GM19452 (cell line): Measurements from ENCODE around the gene SPEG.

Experiments used
- ATAC-seq: cut with Tn5 transposase; IDR thresholded peaks from one replicate; pipeline ENCODE4 v1.9.1; 2021; ENCODE audit not compliant: unreplicated experiment

SPEG gene

GRCh38 chr2:219543596-219544358 is 109.1 kb downstream of the SPEG start, which contains the start of the genes CHPF and TMEM198:
CHPF (minus strand) TSS chr2:219543809; CDS start chr2:219543538, 271 bp downstream.
TMEM198 (plus strand) TSS chr2:219544028; CDS start chr2:219544728, 700 bp downstream.
- ATAC-seq: peak; percentile 76

DNA sequence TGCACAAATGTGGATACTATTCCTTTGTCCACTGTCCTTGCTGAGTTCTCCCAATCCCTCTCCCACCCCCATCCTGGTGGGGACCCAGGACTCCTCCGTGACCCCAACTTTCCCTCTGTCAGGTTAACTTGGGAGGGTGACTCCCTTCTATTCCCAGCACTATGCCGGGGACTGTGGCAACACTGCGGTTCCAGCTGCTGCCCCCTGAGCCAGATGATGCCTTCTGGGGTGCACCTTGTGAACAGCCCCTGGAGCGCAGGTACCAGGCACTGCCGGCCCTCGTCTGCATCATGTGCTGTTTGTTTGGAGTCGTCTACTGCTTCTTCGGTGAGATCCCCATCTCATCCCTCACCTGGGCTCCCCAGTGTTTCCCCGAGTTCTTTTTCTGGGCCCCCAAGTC is 109.9 kb downstream of the SPEG start:
- no peak for ATAC-seq

DNA sequence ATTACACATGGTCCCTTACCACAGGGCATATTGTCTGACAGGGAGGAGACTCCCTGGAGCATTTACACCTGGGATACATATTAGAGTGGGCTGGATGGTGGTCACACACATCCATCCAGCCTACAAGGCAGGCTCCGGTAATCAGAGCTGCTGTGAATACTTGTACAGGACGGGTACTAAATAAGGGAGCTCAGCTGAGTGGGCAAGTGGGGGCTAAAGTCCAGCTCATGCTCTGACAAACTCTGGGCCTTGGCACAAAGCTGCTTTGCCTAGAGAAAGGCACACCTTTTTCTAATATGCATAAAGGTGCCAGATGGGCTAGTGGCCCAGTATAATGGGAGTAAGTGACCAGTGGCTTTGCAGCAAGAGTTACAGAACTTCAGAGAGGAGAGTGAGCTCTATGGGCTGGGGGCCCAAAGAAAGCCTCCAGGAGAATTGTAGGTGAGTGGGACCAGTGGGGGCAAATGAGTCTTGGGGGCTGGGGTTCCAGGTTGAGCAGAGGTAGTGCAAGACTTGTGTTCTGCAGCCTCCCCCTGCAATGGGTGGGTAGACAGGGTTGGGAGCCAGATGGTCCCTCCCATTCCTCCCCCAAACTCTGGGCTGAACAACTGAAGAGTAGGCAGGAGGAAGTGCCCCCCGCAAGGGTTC is 110.8 kb downstream of the SPEG start:
- no peak for ATAC-seq

DNA sequence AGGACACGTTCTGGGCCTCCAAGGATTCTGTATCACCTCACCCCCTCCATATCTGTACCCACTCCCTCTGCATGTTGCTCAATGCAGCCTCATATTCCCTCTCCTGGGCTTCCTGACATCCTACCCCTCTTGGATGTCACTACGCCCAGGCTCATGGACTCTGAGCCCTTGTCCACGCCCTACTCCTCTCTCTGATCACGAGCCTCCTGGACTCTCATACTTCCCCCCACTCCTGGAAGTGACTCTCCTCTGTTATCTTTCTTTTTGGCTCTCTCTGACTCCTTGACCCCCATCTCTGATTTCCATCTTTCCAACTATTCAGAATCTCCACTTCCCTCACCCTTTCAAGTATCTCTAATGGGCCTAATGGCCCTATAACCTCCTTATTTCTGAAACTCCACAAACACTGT is 111.3 kb downstream of the SPEG start:
- ATAC-seq: no peak

- ATAC-seq: no peak
Observed at GRCh38 chr2:219547621-219548020, 113.0 kb downstream of the SPEG start.
